Mesodermal cell (in vitro differentiated cells): ENCODE measurements around the gene MRPL20.
"Not testable (repeated sequence)": the region's sequence is repeated elsewhere in the genome, so short reads cannot be mapped to it uniquely, and the experiment has no call there.

Source experiments
- H3K27ac ChIP-seq: 2 replicates; pipeline ENCODE4 v1.7.0; 2013; ENCODE audit warnings: mild to moderate bottlenecking, low read depth, low read length, moderate library complexity; ENCODE audit not compliant: severe bottlenecking
- H3K36me3 ChIP-seq: 2 replicates; pipeline ENCODE4 v1.7.1; 2013; ENCODE audit warnings: mild to moderate bottlenecking, low read length, moderate library complexity; ENCODE audit not compliant: control insufficient read depth, insufficient read depth
- H3K4me1 ChIP-seq: one replicate; pipeline ENCODE4 v1.7.1; 2013; ENCODE audit warnings: mild to moderate bottlenecking, low read length; ENCODE audit not compliant: insufficient read depth, control insufficient read depth, poor library complexity, severe bottlenecking
- H3K4me3 ChIP-seq: 2 replicates; pipeline ENCODE4 v1.7.0; 2013; ENCODE audit warnings: low read length, control low read depth, mild to moderate bottlenecking; ENCODE audit not compliant: insufficient read depth, poor library complexity, severe bottlenecking; ENCODE audit errors: extremely low read depth
- H3K9me3 ChIP-seq: 2 replicates; pipeline ENCODE4 v1.7.1; 2013; ENCODE audit warnings: mild to moderate bottlenecking, low read length, moderate library complexity; ENCODE audit not compliant: control insufficient read depth
- WGBS, 2 experiments: methylation state at CpG; one replicate each; pipeline ENCODE4 v1.1.5; 2013; ENCODE audit warnings: missing lambda C conversion rate in 2 of 2; ENCODE audit not compliant: insufficient coverage in 2 of 2; 5-methylcytosine and 5-hydroxymethylcytosine counted together

Gene MRPL20

DNA sequence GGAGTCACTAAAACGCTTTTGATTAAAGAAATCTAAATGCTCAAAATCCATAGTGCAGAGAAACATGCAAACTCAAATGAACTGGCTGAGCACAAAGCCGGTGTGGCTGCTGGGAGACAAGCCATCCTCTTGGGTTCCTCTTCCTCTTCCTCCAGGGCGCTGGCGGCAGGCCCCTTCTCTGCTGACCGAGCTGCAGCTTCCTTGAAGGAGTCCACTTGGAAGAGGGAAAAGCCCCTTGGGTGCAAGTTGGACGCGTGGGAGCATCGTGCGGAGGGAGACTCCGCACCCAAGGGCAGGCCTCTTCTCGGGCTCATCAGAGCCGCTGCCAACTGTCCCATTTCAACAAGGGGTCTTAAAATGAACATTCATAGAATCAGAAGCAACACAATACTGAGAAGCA, 15.9 kb downstream of the MRPL20 start:
- H3K4me3 ChIP-seq = no peak overlapping the region
- WGBS, 2 experiments = 97 to 100% methylated on average over 9 to 12 of the region's 12 CpGs

DNA sequence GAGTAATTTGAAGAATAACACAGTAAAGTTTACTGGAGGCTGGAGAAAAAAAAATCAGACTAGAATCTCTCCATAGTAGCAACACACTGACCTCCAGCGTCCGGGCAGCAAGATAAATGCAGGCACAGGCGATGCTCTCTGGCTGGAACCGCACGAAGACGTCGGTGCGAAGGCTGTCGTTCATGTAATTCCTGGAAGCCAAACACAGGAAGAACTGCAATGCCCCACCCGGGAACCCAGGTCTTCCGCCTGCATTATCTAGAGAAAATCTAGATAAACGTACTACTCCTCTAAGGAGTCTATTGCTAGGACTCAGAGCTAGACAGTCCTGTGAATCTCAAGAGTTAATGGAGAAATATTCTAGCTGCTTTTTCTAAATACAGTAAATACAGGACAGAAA, 16.4 kb downstream of the MRPL20 start:
- H3K9me3 ChIP-seq = no peaks in the 10 kb centered on the region
- H3K4me3 ChIP-seq = no peak overlapping the region
- H3K36me3 ChIP-seq = peaks cover 100% of the 10 kb centered on the region
- 92 to 98% methylated on average over 11 to 12 of the region's 12 CpGs for WGBS, 2 experiments
- H3K4me1 ChIP-seq = no peaks in the 10 kb centered on the region
- H3K27ac ChIP-seq = no peak overlapping the region

More for the DNA sequence above, 15.9 kb downstream of the MRPL20 start:
- no peak overlapping the region for H3K27ac ChIP-seq
- no peaks in the 10 kb centered on the region for H3K9me3 ChIP-seq
- no peaks in the 10 kb centered on the region for H3K4me1 ChIP-seq
- H3K36me3 ChIP-seq = peaks cover 100% of the 10 kb centered on the region

DNA sequence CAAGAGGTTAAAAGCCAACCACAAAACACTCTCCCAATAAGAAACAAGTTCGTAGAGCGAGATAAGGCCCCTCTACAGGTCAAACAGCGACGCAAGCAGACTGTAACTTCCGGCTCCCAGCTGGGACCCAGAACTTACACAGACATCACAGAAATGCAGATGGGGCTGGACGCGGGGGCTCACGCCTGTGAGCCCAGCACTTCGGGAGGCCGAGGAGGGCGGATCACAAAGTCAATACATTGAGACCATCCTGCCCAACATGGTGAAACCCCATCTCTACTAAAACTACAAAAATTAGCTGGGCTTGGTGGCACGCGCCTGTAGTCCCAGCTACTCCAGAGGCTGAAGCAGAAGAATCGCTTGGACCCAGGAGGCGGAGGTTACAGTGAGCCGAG, 19.0 kb downstream of the MRPL20 start:
- Histone ChIP-seq H3K4me3 (no peak overlapping the region), H3K36me3 (peaks cover 87% of the 10 kb centered on the region), H3K9me3 (no peaks in the 10 kb centered on the region), H3K27ac (no peak overlapping the region), H3K4me1 (no peaks in the 10 kb centered on the region)
- 94 to 98% methylated on average over 10 to 13 of the region's 16 CpGs for whole genome bisulfite sequencing, 2 experiments

DNA sequence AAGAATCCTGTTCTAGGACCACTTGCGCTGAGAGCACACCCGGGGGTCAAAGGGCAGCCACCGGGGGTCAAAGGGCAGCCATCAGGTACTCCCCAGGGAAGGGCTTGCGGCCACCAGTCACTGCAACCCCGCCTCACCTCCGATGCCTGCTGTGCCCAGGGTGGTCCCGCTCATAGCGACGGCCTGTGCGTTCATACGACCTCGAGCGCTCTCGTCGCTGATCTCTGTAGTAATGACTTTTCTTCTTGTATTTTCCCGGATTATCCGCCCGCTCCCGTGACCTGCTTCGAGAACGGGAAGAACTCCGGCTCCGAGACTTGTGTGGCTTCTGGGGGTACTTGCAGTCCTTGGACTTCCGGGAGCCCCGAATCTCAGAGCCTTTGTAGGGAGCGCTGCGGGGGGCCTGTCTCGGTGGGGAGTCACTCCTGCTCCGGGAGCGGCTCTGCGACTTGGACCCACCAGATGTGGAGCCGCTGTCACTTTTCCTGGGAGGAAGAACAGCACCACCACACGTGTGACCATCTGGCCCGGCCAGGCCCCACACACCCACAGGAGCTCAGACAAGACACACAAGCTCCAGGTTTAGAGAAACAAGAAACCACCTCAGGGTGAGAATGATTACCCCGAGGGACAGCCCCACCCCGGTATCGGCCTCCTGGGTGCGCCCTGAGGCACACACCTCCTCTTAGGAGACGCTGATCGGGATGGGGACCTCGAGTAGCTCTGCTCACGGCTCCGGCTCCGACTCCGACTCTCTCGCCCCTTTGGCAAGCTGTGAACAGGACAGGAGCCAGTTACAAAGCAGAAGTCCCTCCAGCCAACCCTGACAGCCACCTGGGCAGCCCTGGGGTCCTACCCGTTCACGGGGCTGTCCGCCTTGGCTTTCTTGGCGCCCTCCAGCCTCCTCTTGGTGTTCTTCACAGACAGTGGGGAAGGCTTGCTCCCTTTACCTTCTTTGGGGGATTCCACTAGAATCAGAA, 19.7 kb downstream of the MRPL20 start:
- Histone ChIP-seq H3K27ac (no peak overlapping the region), H3K4me3 (no peak overlapping the region), H3K36me3 (peaks cover 80% of the 10 kb centered on the region), H3K9me3 (no peaks in the 10 kb centered on the region), H3K4me1 (no peaks in the 10 kb centered on the region)
- WGBS, 2 experiments = 96% methylated on average over 39 to 48 of the region's 50 CpGs

DNA sequence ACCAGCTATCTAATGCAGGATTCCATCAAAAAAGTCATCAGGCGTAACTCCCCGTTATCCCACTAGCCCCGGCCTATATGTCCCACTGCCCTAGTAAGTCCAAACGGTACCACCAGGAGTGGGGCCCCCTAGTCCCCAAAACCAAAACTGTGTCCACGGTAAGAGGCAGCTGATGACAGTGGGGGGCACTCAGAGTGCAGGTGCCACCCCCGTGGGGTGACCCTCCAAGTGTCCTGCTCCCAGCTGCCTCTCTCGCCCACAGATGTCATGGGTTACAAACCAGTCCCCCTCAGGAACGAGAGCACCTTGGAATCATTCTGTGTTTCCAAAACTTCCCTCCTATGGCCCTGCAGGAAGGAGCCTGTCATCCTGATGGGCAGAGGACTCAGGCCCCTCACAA, 21.2 kb downstream of the MRPL20 start:
- Histone ChIP-seq H3K36me3 (peaks cover 73% of the 10 kb centered on the region), H3K4me3 (no peak overlapping the region), H3K9me3 (no peaks in the 10 kb centered on the region), H3K4me1 (no peaks in the 10 kb centered on the region), H3K27ac (no peak overlapping the region)
- 95 to 98% methylated on average over 6 to 8 of the region's 8 CpGs for WGBS, 2 experiments

DNA sequence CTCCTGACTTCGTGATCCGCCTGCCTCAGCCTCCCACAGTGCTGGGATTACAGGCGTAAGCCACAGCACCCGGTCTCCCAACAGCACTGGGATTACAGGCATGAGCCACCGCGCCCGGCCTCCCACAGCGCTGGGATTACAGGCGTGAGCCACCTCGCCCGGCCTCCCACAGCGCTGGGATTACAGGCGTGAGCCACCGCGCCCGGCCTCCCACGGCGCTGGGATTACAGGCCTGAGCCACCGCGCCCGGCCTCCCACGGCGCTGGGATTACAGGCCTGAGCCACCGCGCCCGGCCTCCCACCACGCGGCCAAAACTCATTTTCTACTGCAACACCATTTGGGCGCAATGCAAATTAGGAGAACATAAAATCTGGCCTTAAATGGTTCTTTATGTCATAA, 21.8 kb downstream of the MRPL20 start:
- H3K9me3 ChIP-seq, H3K27ac ChIP-seq, H3K4me3 ChIP-seq, H3K4me1 ChIP-seq: not testable (repeated sequence)
- 93% methylated on average over 23 of the region's 29 CpGs for WGBS, 2 experiments
- peaks cover 67% of the 10 kb centered on the region for H3K36me3 ChIP-seq

DNA sequence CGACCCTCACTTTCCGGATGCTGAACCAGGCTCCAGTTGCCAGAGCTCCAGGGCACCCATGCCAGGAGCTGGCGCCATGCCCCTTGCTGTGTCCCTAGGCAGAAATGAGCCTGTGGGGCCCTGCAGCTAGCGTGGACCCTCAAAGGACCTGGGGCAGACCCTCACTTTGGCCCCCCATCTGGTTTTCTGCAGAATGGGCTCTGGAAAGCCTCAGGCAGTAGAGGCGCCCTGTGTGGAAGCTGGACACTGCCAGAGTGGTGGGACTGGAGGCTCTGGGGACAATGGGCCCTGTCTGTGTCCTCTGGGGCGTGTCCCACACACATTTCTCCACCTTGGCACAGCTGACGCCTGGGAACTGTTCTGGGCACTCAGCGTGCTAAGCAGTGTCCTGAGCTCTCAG, 25.8 kb downstream of the MRPL20 start:
- no peak overlapping the region for H3K4me3 ChIP-seq
- H3K9me3 ChIP-seq = no peaks in the 10 kb centered on the region
- 79 to 81% methylated on average over 7 to 8 of the region's 8 CpGs for WGBS, 2 experiments
- H3K4me1 ChIP-seq = no peaks in the 10 kb centered on the region
- peaks cover 32% of the 10 kb centered on the region for H3K36me3 ChIP-seq
- H3K27ac ChIP-seq = no peak overlapping the region

DNA sequence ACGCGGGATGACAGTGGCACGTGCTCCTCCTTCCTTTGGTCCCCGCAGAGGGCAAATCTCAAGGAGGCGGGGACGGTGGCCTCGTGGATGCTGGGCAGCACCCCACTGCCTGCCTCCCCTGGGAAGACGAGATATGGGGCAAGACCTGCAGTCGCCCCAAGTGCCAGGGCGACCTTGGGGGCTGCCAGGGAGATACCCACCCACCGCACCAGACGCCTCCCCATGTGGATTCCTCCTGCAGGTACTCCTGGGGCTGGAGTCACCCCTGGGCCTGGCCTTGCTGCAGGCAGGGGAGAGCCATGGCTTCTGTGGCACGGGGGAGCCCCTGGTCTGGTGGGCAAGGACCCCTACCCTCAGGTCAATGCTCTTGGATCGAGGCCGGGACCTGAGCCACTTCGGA, 26.2 kb downstream of the MRPL20 start:
- 95 to 98% methylated on average over 16 of the region's 16 CpGs for WGBS, 2 experiments
- H3K9me3 ChIP-seq = no peaks in the 10 kb centered on the region
- no peak overlapping the region for H3K27ac ChIP-seq
- H3K4me3 ChIP-seq = no peak overlapping the region
- peaks cover 28% of the 10 kb centered on the region for H3K36me3 ChIP-seq
- peaks cover 2% of the 10 kb centered on the region for H3K4me1 ChIP-seq

DNA sequence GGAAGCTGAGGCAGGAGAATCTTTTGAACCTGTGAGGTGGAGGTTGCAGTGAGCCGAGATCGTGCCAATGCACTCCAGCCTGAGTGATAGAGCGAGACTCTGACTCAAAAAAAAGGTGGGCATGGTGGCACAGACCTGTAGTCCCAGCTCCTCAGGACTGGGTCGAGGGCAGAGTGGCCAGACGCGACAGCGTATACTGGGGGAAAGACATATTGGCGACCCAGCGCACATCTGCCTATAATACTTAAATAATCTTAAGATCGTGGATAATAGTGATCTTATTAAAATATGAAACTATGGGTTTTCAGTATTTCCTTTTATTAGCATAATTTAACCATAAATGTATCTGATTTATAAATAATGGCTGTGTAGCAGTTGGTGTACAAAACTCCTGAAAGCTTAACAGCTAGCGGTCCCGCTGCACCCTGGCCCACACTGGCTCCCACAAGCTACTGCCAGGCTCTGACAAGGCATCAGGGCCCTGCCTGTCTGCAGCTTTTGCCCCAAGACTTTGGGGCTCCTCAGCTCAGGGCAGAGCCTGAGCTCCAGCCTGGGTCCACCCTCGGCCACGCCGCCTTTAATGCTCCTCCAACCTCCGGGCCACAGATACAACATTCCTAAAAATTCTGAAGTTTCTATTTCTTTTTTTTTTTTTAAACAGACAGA, 29.4 kb downstream of the MRPL20 start:
- whole genome bisulfite sequencing, 2 experiments = 95 to 97% methylated on average over 13 of the region's 16 CpGs
- no peak overlapping the region for H3K27ac ChIP-seq
- no peak overlapping the region for H3K4me3 ChIP-seq
- H3K4me1 ChIP-seq = peaks cover 7% of the 10 kb centered on the region
- H3K9me3 ChIP-seq = no peaks in the 10 kb centered on the region
- peaks cover 26% of the 10 kb centered on the region for H3K36me3 ChIP-seq

DNA sequence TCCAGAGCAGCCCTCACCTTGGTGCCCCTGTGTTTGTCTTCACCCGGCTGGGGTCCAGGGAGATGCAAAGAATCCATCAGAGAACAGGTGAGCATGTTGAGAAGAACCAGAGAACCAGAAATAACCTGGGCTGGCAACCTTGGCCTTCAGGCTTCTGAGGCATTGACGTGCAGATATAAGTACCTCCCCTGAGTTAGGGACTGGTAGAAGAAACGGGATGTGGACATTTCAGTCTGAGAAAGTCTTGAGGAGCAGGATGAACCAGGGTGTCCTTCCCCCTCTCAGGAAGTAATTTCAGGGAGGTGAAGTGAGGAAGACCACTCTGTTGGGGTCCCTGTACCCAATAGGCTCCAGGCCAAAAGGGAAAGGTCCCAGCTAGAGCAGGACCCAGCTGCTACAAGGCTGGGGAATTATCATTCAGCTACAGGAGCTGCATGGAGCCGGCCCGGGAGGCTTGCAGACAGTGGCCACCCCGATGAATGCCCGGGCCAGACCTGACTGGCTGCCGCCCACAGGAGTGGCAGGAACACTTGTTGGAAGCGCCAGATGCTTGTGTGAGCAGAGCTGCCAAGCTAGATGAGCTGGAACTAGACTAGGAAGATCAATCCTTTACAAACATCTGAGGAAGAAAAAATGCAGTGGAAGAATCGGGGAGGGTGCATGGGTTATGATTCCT, 30.4 kb downstream of the MRPL20 start:
- Histone ChIP-seq H3K4me3 (no peak overlapping the region), H3K9me3 (no peaks in the 10 kb centered on the region), H3K36me3 (peaks cover 27% of the 10 kb centered on the region), H3K27ac (no peak overlapping the region), H3K4me1 (peaks cover 7% of the 10 kb centered on the region)
- WGBS, 2 experiments = 93 to 94% methylated on average over 9 of the region's 10 CpGs
